AG20443 (cell line): ENCODE results near the gene ERO1A.
"Not testable (repeated sequence)": the region's sequence is repeated elsewhere in the genome, so short reads cannot be mapped to it uniquely, and the experiment has no call there.

Experiments
- DNase-seq: peaks from one replicate; pipeline ENCODE4 v3.0.0; 2012; ENCODE audit warnings: low spot score, mixed read lengths

Gene ERO1A

GRCh38 chr14:52695481-52696091, at the start of gene ERO1A:
TSS of gene ERO1A (minus strand) at chr14:52695558. CDS start at chr14:52695481, 77 bp downstream.
- peak; percentile 93 for DNase-seq

GRCh38 chr14:52741865-52742264, 46.5 kb upstream of the ERO1A start:
- DNase-seq: no peak

GRCh38 chr14:52740751-52741150, 45.4 kb upstream of the ERO1A start:
- no peak for DNase-seq

- no peak for DNase-seq
Measured at GRCh38 chr14:52738409-52738808, 43.1 kb upstream of the ERO1A start.

GRCh38 chr14:52735921-52736489, 40.6 kb upstream of the ERO1A start:
- DNase-seq: no peak

GRCh38 chr14:52733824-52734223, 38.5 kb upstream of the ERO1A start:
- DNase-seq: no peak

GRCh38 chr14:52730709-52731111, 35.4 kb upstream of the ERO1A start:
- no peak for DNase-seq

GRCh38 chr14:52729925-52730708, 34.8 kb upstream of the ERO1A start, which contains the start of gene STYX:
TSS of gene STYX (plus strand) at chr14:52730166. CDS start at chr14:52730475, 309 bp downstream.
- peak; percentile 98 for DNase-seq

- no peak for DNase-seq
Measured at GRCh38 chr14:52729585-52729924, 34.2 kb upstream of the ERO1A start.

GRCh38 chr14:52729035-52729434, 33.7 kb upstream of the ERO1A start:
- DNase-seq: not testable (repeated sequence)

GRCh38 chr14:52727509-52727908, 32.2 kb upstream of the ERO1A start:
- DNase-seq: not testable (repeated sequence)

GRCh38 chr14:52724360-52724644, 28.9 kb upstream of the ERO1A start:
- DNase-seq: no peak

- no peak for DNase-seq
Measured at GRCh38 chr14:52723514-52724359, 28.4 kb upstream of the ERO1A start.

- DNase-seq: no peak
Measured at GRCh38 chr14:52716155-52716554, 20.8 kb upstream of the ERO1A start.

GRCh38 chr14:52711666-52712065, 16.3 kb upstream of the ERO1A start:
- no peak for DNase-seq

GRCh38 chr14:52706724-52707706, 11.7 kb upstream of the ERO1A start, which contains the start of gene PSMC6:
TSS of gene PSMC6 (plus strand) at chr14:52707200. CDS start at chr14:52707220, 20 bp downstream.
- DNase-seq: peak; percentile 97

- no peak for DNase-seq
Measured at GRCh38 chr14:52706286-52706685, 10.9 kb upstream of the ERO1A start.

GRCh38 chr14:52703664-52704063, 8.3 kb upstream of the ERO1A start:
- DNase-seq: no peak

GRCh38 chr14:52703225-52703624, 7.9 kb upstream of the ERO1A start:
- peak; percentile 90 for DNase-seq

- no peak for DNase-seq
Measured at GRCh38 chr14:52701223-52701622, 5.9 kb upstream of the ERO1A start.

GRCh38 chr14:52700701-52701172, 5.4 kb upstream of the ERO1A start:
- no peak for DNase-seq
